ENCODE measurements around the gene ZNF680.

- no peak for TF ChIP-seq SUZ12 (IDR thresholded peaks at IDR 0.05)
- TF ChIP-seq FOXA1 (IDR thresholded peaks at IDR 0.05) = no peak
- TF ChIP-seq HDGF (IDR thresholded peaks at IDR 0.05; ENCODE audit: borderline replicate concordance) = no peak
- TF ChIP-seq FOXK2 (IDR thresholded peaks at IDR 0.05) = no peak
- no peak for TF ChIP-seq LEF1 (IDR thresholded peaks at IDR 0.05; ENCODE audit: borderline replicate concordance)
- TF ChIP-seq TARDBP (IDR thresholded peaks at IDR 0.05) = no peak
- no peak for TF ChIP-seq FOXM1 (IDR thresholded peaks at IDR 0.05; ENCODE audit: borderline replicate concordance)
- no peak for TF ChIP-seq NFRKB (IDR thresholded peaks at IDR 0.05)
- TF ChIP-seq CTBP1 (IDR thresholded peaks at IDR 0.05; ENCODE audit: borderline replicate concordance) = no peak
- no peak for TF ChIP-seq BHLHE40 (IDR thresholded peaks at IDR 0.05; ENCODE audit: borderline replicate concordance)
- TF ChIP-seq SP1 (IDR thresholded peaks at IDR 0.05) = no peak
- no peak for TF ChIP-seq ARNT (IDR thresholded peaks at IDR 0.05)
- TF ChIP-seq PKNOX1 (IDR thresholded peaks at IDR 0.05) = no peak
Measured at GRCh38 chr7:64528770-64529169, 34.1 kb downstream of the ZNF680 start.
